HepG2 (cell line): ENCODE data around the gene VEGFB. TPM values are rescaled to one million over a fixed set of nuclear protein-coding genes. Genes with fewer than 3 reads are reported as not detected.

Experiments
- KIAA2018 ChIP-seq: sonication (generic); formaldehyde crosslinking; IDR thresholded peaks from 2 replicates; pipeline ENCODE4 v1.5.0; 2020; ENCODE audit warnings: mild to moderate bottlenecking, missing genetic modification reagents, borderline replicate concordance
- ZBTB4 ChIP-seq: sonication (generic); formaldehyde crosslinking; IDR thresholded peaks from 2 replicates; pipeline ENCODE4 v1.4.0; 2020; ENCODE audit warnings: missing genetic modification reagents, mild to moderate bottlenecking, borderline replicate concordance
- ZNF331 ChIP-seq: sonication (generic); formaldehyde crosslinking; IDR thresholded peaks from 2 replicates; pipeline ENCODE4 v1.4.0; 2020; ENCODE audit warnings: missing genetic modification reagents
- ZNF460 ChIP-seq: sonication (generic); formaldehyde crosslinking; IDR thresholded peaks from 2 replicates; pipeline ENCODE4 v1.5.1; 2020; ENCODE audit warnings: missing genetic modification reagents, mild to moderate bottlenecking, borderline replicate concordance
- ZNF879 ChIP-seq: sonication (generic); formaldehyde crosslinking; IDR thresholded peaks from 2 replicates; pipeline ENCODE4 v1.8.1; 2023; ENCODE audit warnings: missing genetic modification reagents
- ZSCAN25 ChIP-seq: sonication (generic); formaldehyde crosslinking; IDR thresholded peaks from 2 replicates; pipeline ENCODE4 v1.8.0; 2022; ENCODE audit warnings: mild to moderate bottlenecking, missing genetic modification reagents
- polyA plus RNA-seq, 8 experiments: library from polyadenylated mRNA; depleted of rRNA in 3 of 8; stranded (reverse) in 7 of 8; unstranded in 1 of 8; fragments of >200 nt; fragmentation: Illumina TruSeq in 4 of 8; extraction: Trizol in 4 of 8; gene quantifications; 2 replicates each; pipeline versions ENCODE4 v1.2.1 to v1.2.3, GENCODE V29; 2011 to 2016; ENCODE audit warnings: low read depth in 4 of 8, missing spikeins in 1 of 8, mixed read lengths in 1 of 8; ENCODE audit not compliant: insufficient read depth in 1 of 8
- total RNA-seq, 5 experiments: library from RNA; depleted of rRNA; stranded (reverse); fragments of >200 nt; fragmentation: Illumina TruSeq; extraction: Trizol; gene quantifications; 2 replicates each; pipeline ENCODE4 v1.2.3, GENCODE V29; 2016; ENCODE audit warnings: low read depth in 1 of 5
- TF ChIP-seq, protein P1 (sequence below): sonication (generic); formaldehyde crosslinking; IDR thresholded peaks from 2 replicates; pipeline ENCODE4 v1.5.1; 2020; ENCODE audit warnings: missing genetic modification reagents, mild to moderate bottlenecking, borderline replicate concordance
- TF ChIP-seq, protein P2 (sequence below), 2 experiments: IDR thresholded peaks; 2 replicates each; pipeline ENCODE4 v1.6.1; 2011 to 2012; ENCODE audit warnings: low read length in 2 of 2, borderline replicate concordance in 1 of 2, low read depth in 1 of 2, mild to moderate bottlenecking in 1 of 2, moderate library complexity in 1 of 2

The VEGFB gene
- total and polyA plus RNA-seq, 2 of the 13 experiments (the other 11 are each of a cell fraction or from before 2014, with no cell fraction given), result 9.0 to 11.3 TPM

DNA sequence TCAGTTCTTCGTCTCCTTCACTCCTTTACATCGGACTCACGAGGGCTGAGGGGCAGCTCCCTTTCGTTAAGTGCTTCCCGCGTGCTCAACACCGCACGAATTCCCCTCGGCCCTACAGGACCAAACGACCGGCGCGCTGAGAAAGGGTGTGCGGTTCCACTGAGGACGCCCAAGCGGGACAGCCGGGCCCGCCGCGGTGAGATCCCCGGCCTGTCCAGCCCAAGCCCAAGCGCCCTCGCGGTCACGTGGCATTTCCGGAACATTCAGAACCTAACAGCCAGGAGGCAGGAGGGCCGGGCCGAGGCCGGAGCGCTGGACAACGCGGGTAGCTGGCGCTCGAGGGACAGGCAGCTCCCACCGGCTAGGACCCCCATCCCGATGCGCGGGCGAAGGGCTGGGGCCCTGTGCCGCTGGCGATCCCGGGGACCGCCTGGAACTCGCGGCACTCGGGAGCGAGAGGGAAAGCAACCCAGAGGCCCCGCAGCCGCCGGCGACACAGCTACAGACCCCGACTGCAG is 49.1 kb upstream of the VEGFB start (continued):
- TF ChIP-seq KIAA2018 (CRISPR knock-in tag), result 0 out of 2 replicates have a peak, but pooled peaks have one; percentile 59
- peak; percentile 92 for TF ChIP-seq ZBTB4 (CRISPR knock-in tag)
- TF ChIP-seq ZNF460 (CRISPR knock-in tag), result no peak
- TF ChIP-seq ZNF331, result peak; percentile 79; the same call in 1 of the 2 replicates
- TF ChIP-seq ZNF879 (CRISPR knock-in tag), result peak; percentile 96; the same call in 1 of the 2 replicates
- TF ChIP-seq, protein P1, sequence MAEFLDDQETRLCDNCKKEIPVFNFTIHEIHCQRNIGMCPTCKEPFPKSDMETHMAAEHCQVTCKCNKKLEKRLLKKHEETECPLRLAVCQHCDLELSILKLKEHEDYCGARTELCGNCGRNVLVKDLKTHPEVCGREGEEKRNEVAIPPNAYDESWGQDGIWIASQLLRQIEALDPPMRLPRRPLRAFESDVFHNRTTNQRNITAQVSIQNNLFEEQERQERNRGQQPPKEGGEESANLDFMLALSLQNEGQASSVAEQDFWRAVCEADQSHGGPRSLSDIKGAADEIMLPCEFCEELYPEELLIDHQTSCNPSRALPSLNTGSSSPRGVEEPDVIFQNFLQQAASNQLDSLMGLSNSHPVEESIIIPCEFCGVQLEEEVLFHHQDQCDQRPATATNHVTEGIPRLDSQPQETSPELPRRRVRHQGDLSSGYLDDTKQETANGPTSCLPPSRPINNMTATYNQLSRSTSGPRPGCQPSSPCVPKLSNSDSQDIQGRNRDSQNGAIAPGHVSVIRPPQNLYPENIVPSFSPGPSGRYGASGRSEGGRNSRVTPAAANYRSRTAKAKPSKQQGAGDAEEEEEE, result no peak
- peak; percentile 81; the same call in 1 of the 2 replicates for TF ChIP-seq ZSCAN25
- TF ChIP-seq, protein P2, sequence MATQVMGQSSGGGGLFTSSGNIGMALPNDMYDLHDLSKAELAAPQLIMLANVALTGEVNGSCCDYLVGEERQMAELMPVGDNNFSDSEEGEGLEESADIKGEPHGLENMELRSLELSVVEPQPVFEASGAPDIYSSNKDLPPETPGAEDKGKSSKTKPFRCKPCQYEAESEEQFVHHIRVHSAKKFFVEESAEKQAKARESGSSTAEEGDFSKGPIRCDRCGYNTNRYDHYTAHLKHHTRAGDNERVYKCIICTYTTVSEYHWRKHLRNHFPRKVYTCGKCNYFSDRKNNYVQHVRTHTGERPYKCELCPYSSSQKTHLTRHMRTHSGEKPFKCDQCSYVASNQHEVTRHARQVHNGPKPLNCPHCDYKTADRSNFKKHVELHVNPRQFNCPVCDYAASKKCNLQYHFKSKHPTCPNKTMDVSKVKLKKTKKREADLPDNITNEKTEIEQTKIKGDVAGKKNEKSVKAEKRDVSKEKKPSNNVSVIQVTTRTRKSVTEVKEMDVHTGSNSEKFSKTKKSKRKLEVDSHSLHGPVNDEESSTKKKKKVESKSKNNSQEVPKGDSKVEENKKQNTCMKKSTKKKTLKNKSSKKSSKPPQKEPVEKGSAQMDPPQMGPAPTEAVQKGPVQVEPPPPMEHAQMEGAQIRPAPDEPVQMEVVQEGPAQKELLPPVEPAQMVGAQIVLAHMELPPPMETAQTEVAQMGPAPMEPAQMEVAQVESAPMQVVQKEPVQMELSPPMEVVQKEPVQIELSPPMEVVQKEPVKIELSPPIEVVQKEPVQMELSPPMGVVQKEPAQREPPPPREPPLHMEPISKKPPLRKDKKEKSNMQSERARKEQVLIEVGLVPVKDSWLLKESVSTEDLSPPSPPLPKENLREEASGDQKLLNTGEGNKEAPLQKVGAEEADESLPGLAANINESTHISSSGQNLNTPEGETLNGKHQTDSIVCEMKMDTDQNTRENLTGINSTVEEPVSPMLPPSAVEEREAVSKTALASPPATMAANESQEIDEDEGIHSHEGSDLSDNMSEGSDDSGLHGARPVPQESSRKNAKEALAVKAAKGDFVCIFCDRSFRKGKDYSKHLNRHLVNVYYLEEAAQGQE (IDR thresholded peaks at IDR 0.05; ENCODE audit: borderline replicate concordance in 1 of 2, low read depth in 1 of 2, low read length in 2 of 2), result peak in 1 of 2 experiments; percentile 67; a peak in 2 of 4 replicates
